ENCODE data around the gene ARL5C.

Gene ARL5C

DNA sequence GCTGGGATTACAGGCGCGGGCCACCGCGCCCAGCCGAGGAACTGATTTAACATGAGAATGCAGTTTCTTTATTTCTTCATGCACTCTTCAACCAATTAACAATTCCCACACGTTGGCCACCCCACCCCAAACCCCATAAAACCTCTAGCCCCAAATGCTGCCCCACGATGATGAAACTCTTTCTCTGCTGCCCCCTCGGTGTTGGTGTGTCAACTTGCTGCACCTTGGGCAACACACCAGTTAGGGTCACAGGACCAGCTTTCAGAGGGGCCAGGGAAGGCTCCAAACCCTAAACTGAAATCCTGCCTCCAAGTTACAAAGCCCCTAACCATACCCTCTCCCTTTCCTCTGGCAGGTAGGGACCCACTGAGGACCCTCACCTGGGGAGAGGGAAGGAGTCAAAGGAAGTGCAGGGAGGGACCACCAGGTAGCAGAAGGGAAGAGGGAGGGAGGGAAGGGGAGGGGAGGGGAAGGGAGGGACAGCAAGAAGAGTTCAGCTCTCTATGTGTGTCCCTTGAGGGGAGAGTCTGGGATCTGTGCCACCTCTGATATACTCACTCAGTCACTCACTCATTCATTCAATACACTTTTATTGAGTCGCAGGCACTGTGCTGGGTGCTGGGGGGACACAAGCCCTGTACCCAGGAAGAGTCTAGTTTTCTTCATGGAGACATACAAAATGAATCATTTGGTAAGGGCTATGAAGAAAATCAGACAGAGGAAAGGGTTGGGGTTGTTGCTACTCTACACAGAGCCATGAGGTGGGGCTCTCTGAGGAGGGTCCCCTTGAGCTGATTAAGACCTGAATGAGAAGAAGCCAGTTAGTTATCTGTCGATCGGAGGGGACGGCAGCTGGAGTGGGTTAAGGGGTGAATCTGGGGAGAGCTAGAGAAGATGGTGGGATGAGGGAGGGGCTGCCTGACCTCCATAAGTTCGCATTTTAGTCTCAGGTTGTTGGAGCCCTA, 18.5 kb downstream of the ARL5C start:
- DNase-seq, result no peak
- peaks cover 10% of the 10 kb centered on the region for H3K27me3 Mint-ChIP-seq
- no peak overlapping the region for H3K27ac Mint-ChIP-seq
- no peaks in the 10 kb centered on the region for H3K36me3 Mint-ChIP-seq (ENCODE audit: low read depth)
- no peak overlapping the region for H3K4me3 Mint-ChIP-seq
- peaks cover 14% of the 10 kb centered on the region for H3K4me1 Mint-ChIP-seq
- no peak for ATAC-seq
- H3K9me3 Mint-ChIP-seq, result no peaks in the 10 kb centered on the region

DNA sequence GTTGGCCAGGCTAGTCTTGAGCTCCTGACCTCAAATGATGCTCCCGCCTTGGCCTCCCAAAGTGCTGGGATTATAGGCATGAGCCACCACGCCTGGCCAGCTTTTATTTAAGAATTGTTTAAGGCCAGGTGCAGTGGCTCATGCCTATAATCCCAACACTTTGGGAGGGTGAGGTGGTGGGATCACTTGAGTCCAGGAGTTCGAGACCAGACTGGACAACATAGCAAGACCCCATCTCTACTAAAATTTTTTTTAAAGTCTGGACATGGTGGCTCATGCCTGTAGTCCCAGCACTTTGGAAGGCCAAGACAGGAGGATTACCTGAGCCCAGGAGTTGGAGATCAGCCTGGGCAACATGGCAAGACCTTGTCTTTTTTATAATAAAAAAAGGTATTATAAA, 19.7 kb downstream of the ARL5C start:
- peaks cover 8% of the 10 kb centered on the region for H3K27me3 Mint-ChIP-seq
- H3K4me1 Mint-ChIP-seq, result peaks cover 6% of the 10 kb centered on the region
- H3K36me3 Mint-ChIP-seq (ENCODE audit: low read depth), result no peaks in the 10 kb centered on the region
- H3K9me3 Mint-ChIP-seq, result no peaks in the 10 kb centered on the region
- ATAC-seq (no peak), DNase-seq (no peak)
- H3K27ac Mint-ChIP-seq, result no peak overlapping the region
- H3K4me3 Mint-ChIP-seq, result no peak overlapping the region

DNA sequence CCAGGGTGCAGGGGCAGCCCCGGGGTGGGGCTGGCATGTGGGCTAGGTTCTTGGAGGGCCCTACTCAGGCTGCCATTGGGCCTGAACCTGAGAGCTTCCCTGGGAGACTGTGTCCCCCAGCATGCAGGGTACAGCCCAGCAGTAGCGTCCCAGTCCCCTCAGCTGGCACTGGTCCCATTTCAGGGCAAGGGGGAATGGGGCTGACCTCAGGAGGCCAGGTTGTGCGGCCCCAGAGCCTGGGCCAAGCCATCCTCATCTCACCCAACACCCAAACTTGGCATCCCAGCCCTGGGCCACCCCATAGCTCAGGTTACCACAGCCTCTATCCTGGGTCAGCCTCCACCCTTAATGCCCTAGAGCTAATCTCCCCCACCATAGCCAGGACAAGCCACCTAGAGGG, 20.8 kb downstream of the ARL5C start:
- Mint-ChIP-seq H3K27ac (no peak overlapping the region), H3K4me3 (no peak overlapping the region), H3K4me1 (peaks cover under 1% of the 10 kb centered on the region), H3K36me3 (ENCODE audit: low read depth) (no peaks in the 10 kb centered on the region), H3K9me3 (no peaks in the 10 kb centered on the region), H3K27me3 (peaks cover 2% of the 10 kb centered on the region)
- ATAC-seq (no peak), DNase-seq (no peak)

DNA sequence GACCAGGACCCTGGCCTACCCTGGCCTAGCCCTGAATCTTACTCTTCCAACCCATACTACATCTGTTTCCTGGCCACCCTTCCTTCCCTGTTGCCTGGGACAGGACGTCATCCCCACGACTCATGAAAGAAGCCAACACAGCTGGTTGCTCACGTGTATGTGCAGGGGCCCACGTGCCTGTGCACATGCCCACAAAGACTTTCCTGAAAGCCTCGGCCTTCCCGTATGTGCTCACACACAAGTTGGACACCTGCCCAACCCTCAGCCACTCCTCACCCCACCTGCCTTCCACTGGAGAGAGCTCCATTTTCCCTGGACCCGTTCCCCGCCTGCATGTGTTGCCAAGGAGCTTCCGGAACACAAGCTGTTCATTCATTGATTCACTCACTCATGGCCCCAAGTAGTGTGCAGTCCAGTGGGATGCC, 21.5 kb downstream of the ARL5C start:
- H3K4me3 Mint-ChIP-seq, result no peak overlapping the region
- H3K36me3 Mint-ChIP-seq (ENCODE audit: low read depth), result no peaks in the 10 kb centered on the region
- no peaks in the 10 kb centered on the region for H3K9me3 Mint-ChIP-seq
- DNase-seq, result no peak
- ATAC-seq, result no peak
- H3K27me3 Mint-ChIP-seq, result no peaks in the 10 kb centered on the region
- H3K27ac Mint-ChIP-seq, result no peak overlapping the region
- no peaks in the 10 kb centered on the region for H3K4me1 Mint-ChIP-seq

DNA sequence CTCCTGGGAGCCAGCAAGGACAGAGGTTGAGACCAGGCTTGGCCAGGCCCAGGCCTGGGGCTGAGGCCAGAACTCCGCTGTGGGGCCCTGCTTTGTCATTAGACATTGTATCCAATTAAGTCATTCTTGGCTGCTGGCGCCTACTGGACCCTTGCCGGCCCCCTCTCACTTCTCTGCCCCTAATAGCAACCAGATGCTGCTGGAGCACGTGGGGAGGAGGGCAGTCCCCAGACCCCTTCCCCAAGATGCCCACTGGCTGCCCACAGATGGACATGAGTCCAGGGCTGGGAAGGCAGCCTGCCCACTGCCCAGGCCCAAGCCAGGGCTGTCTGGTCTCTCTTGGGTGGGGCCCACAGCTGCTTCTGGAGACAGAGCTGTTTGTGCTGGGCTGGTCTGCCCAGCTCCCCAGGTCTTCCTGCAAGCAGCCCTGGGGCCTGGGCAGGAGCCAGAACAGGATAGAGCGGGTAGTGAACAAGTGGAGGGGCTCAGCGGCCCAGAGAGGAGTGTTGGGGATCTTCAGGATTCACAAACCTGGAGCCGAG, 22.3 kb downstream of the ARL5C start:
- no peak overlapping the region for H3K27ac Mint-ChIP-seq
- H3K9me3 Mint-ChIP-seq, result no peaks in the 10 kb centered on the region
- no peak overlapping the region for H3K4me3 Mint-ChIP-seq
- H3K27me3 Mint-ChIP-seq, result no peaks in the 10 kb centered on the region
- H3K36me3 Mint-ChIP-seq (ENCODE audit: low read depth), result no peaks in the 10 kb centered on the region
- ATAC-seq, result no peak
- H3K4me1 Mint-ChIP-seq, result no peaks in the 10 kb centered on the region
- no peak for DNase-seq

DNA sequence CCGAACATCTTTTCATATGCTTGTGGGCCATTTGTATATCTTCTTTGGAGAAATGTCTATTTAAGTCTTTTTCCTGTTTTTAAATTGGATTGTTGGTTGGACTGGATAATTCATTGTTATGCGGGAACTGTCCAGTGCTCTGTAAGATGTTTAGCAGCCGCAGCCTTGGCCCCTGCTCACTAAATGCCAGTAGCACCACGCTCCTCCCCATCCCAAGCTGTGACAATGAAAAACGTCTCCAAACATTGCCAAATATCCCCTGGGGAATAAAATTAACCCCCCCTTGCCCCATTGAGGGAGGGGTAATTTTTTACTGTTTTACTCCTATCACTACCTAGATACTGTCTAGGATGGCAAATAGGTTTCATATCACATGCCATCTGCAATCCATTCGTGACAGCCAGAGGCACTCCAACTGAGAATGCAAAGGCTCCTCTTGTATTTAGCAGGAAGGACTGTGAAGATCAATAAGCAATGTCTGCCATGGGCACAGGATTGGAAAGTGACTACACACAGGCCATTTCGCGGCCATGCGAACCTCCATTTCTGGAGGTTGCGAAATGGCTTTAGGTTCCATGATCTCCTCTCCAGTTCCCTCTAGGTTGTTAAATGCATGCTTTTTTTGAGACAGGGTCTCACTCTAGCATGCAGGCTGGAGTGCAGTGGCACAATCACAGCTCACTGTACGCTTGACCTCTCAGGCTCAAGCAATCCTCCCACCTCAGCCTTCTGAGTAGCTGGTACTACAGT, 23.9 kb downstream of the ARL5C start:
- H3K9me3 Mint-ChIP-seq, result no peaks in the 10 kb centered on the region
- H3K4me3 Mint-ChIP-seq, result no peak overlapping the region
- ATAC-seq (no peak), DNase-seq (no peak)
- H3K27ac Mint-ChIP-seq, result no peak overlapping the region
- no peaks in the 10 kb centered on the region for H3K36me3 Mint-ChIP-seq (ENCODE audit: low read depth)
- H3K27me3 Mint-ChIP-seq, result no peaks in the 10 kb centered on the region
- H3K4me1 Mint-ChIP-seq, result no peaks in the 10 kb centered on the region

DNA sequence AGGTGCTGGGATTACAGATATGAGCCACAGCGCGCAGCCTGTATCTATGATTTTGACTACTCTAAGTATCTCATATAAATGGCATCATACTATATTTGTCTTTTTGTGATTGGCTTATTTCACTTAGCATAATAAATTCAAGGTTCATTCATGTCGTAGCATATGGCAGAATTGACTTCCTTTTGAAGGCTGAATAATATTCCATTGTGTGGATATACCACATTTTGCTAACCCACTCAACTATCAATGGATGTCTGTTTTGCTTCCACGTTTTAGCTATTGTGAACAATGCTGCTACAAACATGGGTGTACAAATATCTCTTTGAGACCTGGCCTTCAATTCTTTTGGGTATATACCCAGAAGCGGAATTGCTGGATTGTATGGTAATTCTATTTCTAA, 24.7 kb downstream of the ARL5C start:
- ATAC-seq (no peak), DNase-seq (no peak)
- Mint-ChIP-seq H3K36me3 (ENCODE audit: low read depth) (no peaks in the 10 kb centered on the region), H3K27ac (no peak overlapping the region), H3K9me3 (no peaks in the 10 kb centered on the region), H3K4me3 (no peak overlapping the region), H3K4me1 (no peaks in the 10 kb centered on the region), H3K27me3 (no peaks in the 10 kb centered on the region)

DNA sequence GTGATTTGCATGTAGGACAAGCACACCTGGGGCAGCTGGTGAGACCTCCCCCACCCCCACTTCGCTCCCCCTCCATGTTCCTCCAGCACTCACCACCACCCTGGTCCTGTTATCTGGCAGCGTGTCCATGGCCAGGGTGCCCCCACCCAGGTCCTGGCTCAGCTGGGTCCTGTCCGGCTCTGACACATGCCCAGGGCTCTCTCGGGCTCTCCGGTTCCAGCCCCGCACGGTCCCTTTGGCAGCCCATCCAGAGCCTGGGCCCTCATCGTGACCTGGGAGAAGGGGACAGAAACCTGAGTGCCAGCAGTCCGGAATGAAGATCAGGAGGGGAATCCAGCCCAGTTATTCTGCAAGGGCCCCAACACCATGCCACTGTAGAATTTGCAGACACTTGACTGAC, 26.4 kb downstream of the ARL5C start:
- H3K27ac Mint-ChIP-seq, result no peak overlapping the region
- H3K27me3 Mint-ChIP-seq, result no peaks in the 10 kb centered on the region
- H3K36me3 Mint-ChIP-seq (ENCODE audit: low read depth), result no peaks in the 10 kb centered on the region
- H3K4me3 Mint-ChIP-seq, result no peak overlapping the region
- peaks cover 4% of the 10 kb centered on the region for H3K4me1 Mint-ChIP-seq
- no peaks in the 10 kb centered on the region for H3K9me3 Mint-ChIP-seq
- ATAC-seq (no peak), DNase-seq (no peak)

DNA sequence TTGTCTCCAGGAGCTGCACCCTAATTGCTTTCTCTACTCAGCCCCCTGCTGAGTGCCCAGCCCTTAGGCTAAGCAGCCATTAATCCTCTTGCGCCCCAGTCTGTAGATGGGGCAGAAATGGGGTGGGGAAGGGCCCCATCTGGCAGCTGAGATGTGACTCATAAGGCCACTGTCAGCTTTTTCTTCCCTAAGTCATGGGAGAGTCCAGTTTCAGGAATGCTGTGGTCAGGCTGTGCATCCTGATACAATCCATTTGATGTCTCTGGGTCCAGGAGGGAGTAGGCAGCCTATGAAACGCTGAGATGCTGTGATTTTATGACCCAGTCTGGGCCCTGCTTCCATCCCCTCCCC, 26.8 kb downstream of the ARL5C start:
- Mint-ChIP-seq H3K4me3 (no peak overlapping the region), H3K27ac (no peak overlapping the region), H3K27me3 (no peaks in the 10 kb centered on the region), H3K9me3 (no peaks in the 10 kb centered on the region), H3K4me1 (peaks cover 4% of the 10 kb centered on the region), H3K36me3 (ENCODE audit: low read depth) (no peaks in the 10 kb centered on the region)
- no peak for ATAC-seq
- DNase-seq, result no peak

DNA sequence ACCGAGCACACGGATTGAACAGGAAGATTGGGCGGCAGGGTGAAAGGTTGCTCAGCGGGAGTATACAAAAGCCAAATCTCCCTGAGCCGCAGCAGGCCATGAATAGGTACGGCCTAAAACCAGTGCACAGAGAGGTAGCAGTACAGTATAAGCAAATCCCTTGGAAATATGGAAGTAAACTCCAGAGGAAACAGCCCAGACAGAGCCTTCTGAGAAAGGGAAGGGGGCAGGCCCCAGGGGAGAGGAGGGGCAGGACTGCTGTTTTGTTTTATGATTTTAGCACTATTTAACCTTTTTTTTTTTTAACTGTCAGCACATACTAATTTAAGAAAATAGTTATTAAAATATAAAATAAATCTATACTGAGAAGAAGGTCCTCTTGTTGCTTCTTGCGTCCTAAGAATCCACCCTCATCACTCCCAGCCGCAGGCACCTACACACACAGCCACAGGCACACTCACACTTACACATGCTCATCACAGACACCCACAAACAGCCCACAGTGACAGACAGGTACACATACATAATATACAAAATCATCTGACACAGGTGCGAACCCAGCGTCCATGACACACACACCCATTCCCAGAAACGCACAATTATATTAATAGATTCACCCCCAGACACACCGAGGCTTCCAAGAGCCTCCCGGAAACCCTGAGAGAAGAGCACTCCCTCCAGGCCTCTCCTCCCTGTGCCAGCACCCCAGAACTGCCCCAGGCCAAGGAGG, 27.4 kb downstream of the ARL5C start:
- DNase-seq, result no peak
- H3K4me1 Mint-ChIP-seq, result peaks cover 4% of the 10 kb centered on the region
- H3K27ac Mint-ChIP-seq, result no peak overlapping the region
- no peaks in the 10 kb centered on the region for H3K36me3 Mint-ChIP-seq (ENCODE audit: low read depth)
- no peaks in the 10 kb centered on the region for H3K27me3 Mint-ChIP-seq
- H3K4me3 Mint-ChIP-seq, result no peak overlapping the region
- no peaks in the 10 kb centered on the region for H3K9me3 Mint-ChIP-seq
- ATAC-seq, result no peak

DNA sequence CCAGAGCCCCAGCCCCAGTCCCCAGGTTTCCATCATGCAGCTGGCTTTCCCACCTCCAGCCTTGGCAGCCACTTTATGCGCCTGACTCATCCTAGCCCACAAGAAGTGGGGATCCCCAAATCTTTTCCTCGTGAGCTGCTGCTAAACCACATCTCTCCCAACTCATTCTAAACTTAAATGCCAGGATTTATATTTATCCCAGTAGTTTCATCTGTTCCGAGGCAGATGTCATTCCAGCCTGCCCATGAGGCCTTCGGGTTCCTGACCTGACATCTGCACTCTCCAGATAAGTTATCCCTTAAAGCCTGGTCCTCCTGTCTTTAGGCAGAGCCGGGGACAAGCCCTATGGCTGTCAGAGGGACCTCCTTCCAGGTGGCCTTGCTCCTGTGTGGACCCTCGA, 31.1 kb downstream of the ARL5C start:
- H3K9me3 Mint-ChIP-seq, result no peaks in the 10 kb centered on the region
- no peak for ATAC-seq
- no peak overlapping the region for H3K27ac Mint-ChIP-seq
- no peaks in the 10 kb centered on the region for H3K27me3 Mint-ChIP-seq
- no peak for DNase-seq
- no peak overlapping the region for H3K4me3 Mint-ChIP-seq
- H3K4me1 Mint-ChIP-seq, result peaks cover 4% of the 10 kb centered on the region
- H3K36me3 Mint-ChIP-seq (ENCODE audit: low read depth), result no peaks in the 10 kb centered on the region

DNA sequence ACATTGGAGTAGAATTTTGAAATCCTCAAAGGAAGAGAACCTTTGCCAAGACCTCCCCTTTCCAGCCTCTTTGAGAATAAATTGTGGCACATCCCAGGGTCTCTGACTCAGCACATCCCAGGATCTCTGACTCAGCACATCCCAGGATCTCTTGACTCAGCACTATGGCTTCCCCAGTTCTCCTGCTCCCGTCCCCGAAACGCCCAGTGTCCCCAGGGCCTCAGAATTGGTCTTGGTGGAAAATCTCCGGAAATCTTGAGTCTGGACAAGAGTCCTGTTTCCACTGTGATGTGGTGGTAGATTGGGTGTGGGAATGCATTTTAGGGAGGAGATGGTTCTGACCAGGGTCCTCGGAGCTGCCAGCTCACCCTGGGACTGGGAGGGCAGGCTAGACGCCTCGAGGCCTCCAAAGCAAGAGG, 33.8 kb downstream of the ARL5C start:
- H3K4me1 Mint-ChIP-seq, result peaks cover 4% of the 10 kb centered on the region

DNA sequence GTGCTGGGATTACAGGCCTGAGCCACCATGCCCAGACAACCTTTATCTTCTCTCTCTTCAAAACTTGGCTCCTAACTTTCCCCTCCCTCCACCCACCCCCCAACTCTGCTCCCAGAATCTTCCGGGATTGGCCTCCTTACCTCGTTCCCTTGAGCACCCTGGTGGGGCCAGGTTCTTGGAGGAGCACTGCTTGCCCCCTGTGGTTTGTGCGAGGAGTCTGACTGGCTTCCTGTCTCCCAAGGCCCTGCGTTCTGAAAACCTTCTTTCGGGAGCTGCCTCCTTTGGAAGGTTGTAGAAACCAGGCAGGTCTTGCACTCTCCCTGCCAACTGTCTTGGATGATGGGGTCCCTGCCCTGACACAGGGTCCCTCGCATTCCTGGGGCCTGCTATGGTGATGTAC, 34.3 kb downstream of the ARL5C start:
- Mint-ChIP-seq H3K27ac (no peak overlapping the region), H3K36me3 (ENCODE audit: low read depth) (no peaks in the 10 kb centered on the region), H3K4me1 (peaks cover 4% of the 10 kb centered on the region), H3K4me3 (no peak overlapping the region), H3K9me3 (no peaks in the 10 kb centered on the region), H3K27me3 (no peaks in the 10 kb centered on the region)
- no peak for ATAC-seq
- DNase-seq, result no peak

More for the DNA sequence above, 33.8 kb downstream of the ARL5C start:
- H3K9me3 Mint-ChIP-seq, result no peaks in the 10 kb centered on the region
- DNase-seq, result no peak
- ATAC-seq, result no peak
- no peaks in the 10 kb centered on the region for H3K36me3 Mint-ChIP-seq (ENCODE audit: low read depth)
- no peak overlapping the region for H3K4me3 Mint-ChIP-seq
- H3K27me3 Mint-ChIP-seq, result no peaks in the 10 kb centered on the region
- no peak overlapping the region for H3K27ac Mint-ChIP-seq

DNA sequence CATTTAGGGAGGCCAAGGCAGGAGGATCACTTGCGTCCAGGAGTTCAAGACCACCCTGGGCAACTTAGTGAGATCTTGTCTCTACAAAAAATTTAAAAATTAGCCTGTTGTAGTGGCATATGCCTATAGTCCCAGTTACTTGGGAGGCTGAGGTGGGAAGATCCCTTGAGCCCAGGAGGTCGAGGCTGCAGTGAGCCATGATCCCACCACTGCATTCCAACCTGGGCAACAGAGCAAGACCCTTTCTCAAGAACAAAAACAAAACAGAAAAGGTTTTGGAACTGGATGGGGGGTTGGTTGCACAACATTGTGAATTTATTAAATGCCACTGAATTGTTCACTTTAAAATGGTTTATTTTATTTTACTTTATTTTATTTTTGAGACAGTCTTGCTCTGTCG, 35.8 kb downstream of the ARL5C start:
- ATAC-seq (no peak), DNase-seq (no peak)
- Mint-ChIP-seq H3K36me3 (ENCODE audit: low read depth) (no peaks in the 10 kb centered on the region), H3K27me3 (no peaks in the 10 kb centered on the region), H3K9me3 (no peaks in the 10 kb centered on the region), H3K4me3 (no peak overlapping the region), H3K27ac (no peak overlapping the region), H3K4me1 (peaks cover 4% of the 10 kb centered on the region)
